Measurements from ENCODE around the gene CNTNAP2. TPM values are rescaled to one million over a fixed set of nuclear protein-coding genes. Genes with fewer than 3 reads are reported as not detected.

CNTNAP2 gene
- total and polyA plus RNA-seq, 7 experiments from 2014 or later: 0.02 to 0.48 (median 0.24) TPM; not detected in 2

GRCh38 chr7:146619641-146620040 is 503.0 kb downstream of the CNTNAP2 start:
- ChIA-PET CTCF (no interaction called here), POLR2A (no interaction called here)
- Histone ChIP-seq H3K36me3 (ENCODE audit: control insufficient read depth in 2 of 3, insufficient read depth in 3 of 3, low read length in 3 of 3) (no peaks in the 10 kb centered on the region), H3K27me3 (ENCODE audit: control insufficient read depth in 2 of 2, insufficient read depth in 2 of 2, low read length in 2 of 2) (no peaks in the 10 kb centered on the region), H3K4me3 (ENCODE audit: low read length) (no peak overlapping the region), H3K9me3 (ENCODE audit: control insufficient read depth in 2 of 3, low read length in 3 of 3) (no peaks in the 10 kb centered on the region), H3K27ac (ENCODE audit: low read depth, low read length) (no peak overlapping the region), H3K4me1 (ENCODE audit: control insufficient read depth in 2 of 2, insufficient read depth in 2 of 2, low read length in 2 of 2) (no peaks in the 10 kb centered on the region)
- Mint-ChIP-seq H3K4me3 (no peak overlapping the region), H3K27me3 (no peaks in the 10 kb centered on the region), H3K9me3 (peaks cover 0 to 11% (median 1%) of the 10 kb centered on the region in 11 donors), H3K27ac (no peak overlapping the region), H3K4me1 (no peaks in the 10 kb centered on the region), H3K36me3 (peaks cover 0 to 4% (median 0%) of the 10 kb centered on the region in 5 donors)
- DNase-seq (no peak), ATAC-seq (no peak)
- intact Hi-C loops (cut with micrococcal nuclease): no loop called here

- Mint-ChIP-seq H3K4me3 (no peak overlapping the region), H3K4me1 (no peaks in the 10 kb centered on the region), H3K9me3 (peaks cover 0 to 20% (median 5%) of the 10 kb centered on the region in 11 donors), H3K27ac (no peak overlapping the region), H3K27me3 (no peaks in the 10 kb centered on the region), H3K36me3 (no peaks in the 10 kb centered on the region)
- Histone ChIP-seq H3K9me3 (ENCODE audit: control insufficient read depth in 2 of 3, low read length in 3 of 3) (no peaks in the 10 kb centered on the region), H3K27me3 (ENCODE audit: control insufficient read depth in 2 of 2, insufficient read depth in 2 of 2, low read length in 2 of 2) (no peaks in the 10 kb centered on the region), H3K4me3 (ENCODE audit: low read length) (no peak overlapping the region), H3K36me3 (ENCODE audit: control insufficient read depth in 2 of 3, insufficient read depth in 3 of 3, low read length in 3 of 3) (no peaks in the 10 kb centered on the region), H3K4me1 (ENCODE audit: control insufficient read depth in 2 of 2, insufficient read depth in 2 of 2, low read length in 2 of 2) (no peaks in the 10 kb centered on the region), H3K27ac (ENCODE audit: low read depth, low read length) (no peak overlapping the region)
- POLR2A ChIA-PET: no interaction called here
- ATAC-seq (no peak), DNase-seq (no peak)
- CTCF ChIA-PET: no interaction called here
- intact Hi-C loops (cut with micrococcal nuclease): no loop called here
Observed at GRCh38 chr7:146626912-146627311, 510.3 kb downstream of the CNTNAP2 start.

- H3K9me3 ChIP-seq (ENCODE audit: control insufficient read depth in 2 of 3, low read length in 3 of 3): no peaks in the 10 kb centered on the region
- intact Hi-C loops (cut with micrococcal nuclease): no loop called here
- H3K4me1 ChIP-seq (ENCODE audit: control insufficient read depth in 2 of 2, insufficient read depth in 2 of 2, low read length in 2 of 2): no peaks in the 10 kb centered on the region
- Mint-ChIP-seq H3K4me1 (no peaks in the 10 kb centered on the region), H3K27ac (no peak overlapping the region), H3K27me3 (no peaks in the 10 kb centered on the region), H3K36me3 (no peaks in the 10 kb centered on the region), H3K4me3 (no peak overlapping the region), H3K9me3 (peaks cover 0 to 8% (median 2%) of the 10 kb centered on the region in 11 donors)
- no peak overlapping the region for H3K27ac ChIP-seq (ENCODE audit: low read depth, low read length)
- H3K27me3 ChIP-seq (ENCODE audit: control insufficient read depth in 2 of 2, insufficient read depth in 2 of 2, low read length in 2 of 2): no peaks in the 10 kb centered on the region
- H3K36me3 ChIP-seq (ENCODE audit: control insufficient read depth in 2 of 3, insufficient read depth in 3 of 3, low read length in 3 of 3): no peaks in the 10 kb centered on the region
- ATAC-seq (no peak), DNase-seq (no peak)
- no peak overlapping the region for H3K4me3 ChIP-seq (ENCODE audit: low read length)
- CTCF ChIA-PET: no interaction called here
- POLR2A ChIA-PET: no interaction called here
Observed at GRCh38 chr7:146635205-146636032, 518.8 kb downstream of the CNTNAP2 start.

GRCh38 chr7:146636033-146636356 is 519.4 kb downstream of the CNTNAP2 start:
- H3K4me3 Mint-ChIP-seq: no peak overlapping the region
- no peaks in the 10 kb centered on the region for H3K27me3 Mint-ChIP-seq
- ATAC-seq: no peak
- no peaks in the 10 kb centered on the region for H3K36me3 ChIP-seq (ENCODE audit: control insufficient read depth in 2 of 3, insufficient read depth in 3 of 3, low read length in 3 of 3)
- DNase-seq: no peak
- ChIA-PET POLR2A (no interaction called here), CTCF (no interaction called here)
- no peaks in the 10 kb centered on the region for H3K36me3 Mint-ChIP-seq
- no peaks in the 10 kb centered on the region for H3K27me3 ChIP-seq (ENCODE audit: control insufficient read depth in 2 of 2, insufficient read depth in 2 of 2, low read length in 2 of 2)
- H3K4me3 ChIP-seq (ENCODE audit: low read length): no peak overlapping the region
- H3K27ac ChIP-seq (ENCODE audit: low read depth, low read length): no peak overlapping the region
- H3K4me1 ChIP-seq (ENCODE audit: control insufficient read depth in 2 of 2, insufficient read depth in 2 of 2, low read length in 2 of 2): no peaks in the 10 kb centered on the region
- intact Hi-C loops (cut with micrococcal nuclease): no loop called here
- peaks cover 0 to 8% (median 0%) of the 10 kb centered on the region in 11 donors for H3K9me3 Mint-ChIP-seq
- no peaks in the 10 kb centered on the region for H3K9me3 ChIP-seq (ENCODE audit: control insufficient read depth in 2 of 3, low read length in 3 of 3)
- H3K27ac Mint-ChIP-seq: no peak overlapping the region
- H3K4me1 Mint-ChIP-seq: no peaks in the 10 kb centered on the region

- DNase-seq (no peak), ATAC-seq (no peak)
- no peak overlapping the region for H3K4me3 ChIP-seq (ENCODE audit: low read length)
- H3K36me3 ChIP-seq (ENCODE audit: control insufficient read depth in 2 of 3, insufficient read depth in 3 of 3, low read length in 3 of 3): no peaks in the 10 kb centered on the region
- POLR2A ChIA-PET: no interaction called here
- no peaks in the 10 kb centered on the region for H3K4me1 Mint-ChIP-seq
- no peaks in the 10 kb centered on the region for H3K9me3 ChIP-seq (ENCODE audit: control insufficient read depth in 2 of 3, low read length in 3 of 3)
- H3K4me1 ChIP-seq (ENCODE audit: control insufficient read depth in 2 of 2, insufficient read depth in 2 of 2, low read length in 2 of 2): no peaks in the 10 kb centered on the region
- intact Hi-C loops (cut with micrococcal nuclease): no loop called here
- H3K4me3 Mint-ChIP-seq: no peak overlapping the region
- peaks cover 0 to 11% (median 0%) of the 10 kb centered on the region in 11 donors for H3K9me3 Mint-ChIP-seq
- H3K27me3 ChIP-seq (ENCODE audit: control insufficient read depth in 2 of 2, insufficient read depth in 2 of 2, low read length in 2 of 2): no peaks in the 10 kb centered on the region
- H3K27ac ChIP-seq (ENCODE audit: low read depth, low read length): no peak overlapping the region
- no peak overlapping the region for H3K27ac Mint-ChIP-seq
- CTCF ChIA-PET: no interaction called here
- H3K36me3 Mint-ChIP-seq: no peaks in the 10 kb centered on the region
- H3K27me3 Mint-ChIP-seq: no peaks in the 10 kb centered on the region
Observed at GRCh38 chr7:146636581-146636980, 520.0 kb downstream of the CNTNAP2 start.

- intact Hi-C loops (cut with micrococcal nuclease): no loop called here
- Mint-ChIP-seq H3K27ac (no peak overlapping the region), H3K36me3 (no peaks in the 10 kb centered on the region), H3K4me1 (no peaks in the 10 kb centered on the region), H3K9me3 (peaks cover 0 to 13% (median 0%) of the 10 kb centered on the region in 11 donors), H3K4me3 (no peak overlapping the region), H3K27me3 (no peaks in the 10 kb centered on the region)
- Histone ChIP-seq H3K27me3 (ENCODE audit: control insufficient read depth in 2 of 2, insufficient read depth in 2 of 2, low read length in 2 of 2) (no peaks in the 10 kb centered on the region), H3K27ac (ENCODE audit: low read depth, low read length) (no peak overlapping the region), H3K4me1 (ENCODE audit: control insufficient read depth in 2 of 2, insufficient read depth in 2 of 2, low read length in 2 of 2) (no peaks in the 10 kb centered on the region), H3K9me3 (ENCODE audit: control insufficient read depth in 2 of 3, low read length in 3 of 3) (no peaks in the 10 kb centered on the region), H3K36me3 (ENCODE audit: control insufficient read depth in 2 of 3, insufficient read depth in 3 of 3, low read length in 3 of 3) (no peaks in the 10 kb centered on the region), H3K4me3 (ENCODE audit: low read length) (no peak overlapping the region)
- CTCF ChIA-PET: no interaction called here
- POLR2A ChIA-PET: no interaction called here
- no peak for ATAC-seq
- DNase-seq: no peak
Observed at GRCh38 chr7:146639291-146639690, 522.7 kb downstream of the CNTNAP2 start.

- H3K9me3 Mint-ChIP-seq: peaks cover 0 to 13% (median 3%) of the 10 kb centered on the region in 11 donors
- no peaks in the 10 kb centered on the region for H3K27me3 Mint-ChIP-seq
- Histone ChIP-seq H3K36me3 (ENCODE audit: control insufficient read depth in 2 of 3, insufficient read depth in 3 of 3, low read length in 3 of 3) (no peaks in the 10 kb centered on the region), H3K27me3 (ENCODE audit: control insufficient read depth in 2 of 2, insufficient read depth in 2 of 2, low read length in 2 of 2) (no peaks in the 10 kb centered on the region), H3K27ac (ENCODE audit: low read depth, low read length) (no peak overlapping the region), H3K9me3 (ENCODE audit: control insufficient read depth in 2 of 3, low read length in 3 of 3) (no peaks in the 10 kb centered on the region), H3K4me1 (ENCODE audit: control insufficient read depth in 2 of 2, insufficient read depth in 2 of 2, low read length in 2 of 2) (no peaks in the 10 kb centered on the region), H3K4me3 (ENCODE audit: low read length) (no peak overlapping the region)
- H3K4me3 Mint-ChIP-seq: no peak overlapping the region
- H3K36me3 Mint-ChIP-seq: no peaks in the 10 kb centered on the region
- intact Hi-C loops (cut with micrococcal nuclease): no loop called here
- DNase-seq (no peak), ATAC-seq (no peak)
- ChIA-PET POLR2A (no interaction called here), CTCF (no interaction called here)
- peaks cover 0 to 2% (median 0%) of the 10 kb centered on the region in 7 donors for H3K4me1 Mint-ChIP-seq
- H3K27ac Mint-ChIP-seq: no peak overlapping the region
Observed at GRCh38 chr7:146641491-146641890, 524.9 kb downstream of the CNTNAP2 start.
